Activated CD4-positive, alpha-beta T cell treated with anti-CD3 and anti-CD28 coated beads, Interleukin-2, Interleukin-6, amounts not matched to agents 100 ng/mL and 50 ng/mL, durations not matched to agents 16 hours and 8 hours (primary cell): Measurements from ENCODE around the gene TNNT3.

ENCODE experiments used
- DNase-seq: peaks from one replicate; pipeline ENCODE4 v3.0.0-alpha.2; 2020

The TNNT3 gene

GRCh38 chr11:1899090-1899489 is 20.4 kb upstream of the TNNT3 start:
- no peak for DNase-seq

GRCh38 chr11:1899686-1900085 is 19.8 kb upstream of the TNNT3 start:
- DNase-seq, result no peak

GRCh38 chr11:1906181-1906580 is 13.3 kb upstream of the TNNT3 start:
- DNase-seq, result no peak

- no peak for DNase-seq
These were observed 12.7 kb upstream of the TNNT3 start for GRCh38 chr11:1906611-1907423.

- no peak for DNase-seq
These were observed 10.9 kb upstream of the TNNT3 start for GRCh38 chr11:1908618-1909017.

- DNase-seq, result no peak
These were observed 10.0 kb upstream of the TNNT3 start for GRCh38 chr11:1909524-1909923.

GRCh38 chr11:1912289-1912878 is 7.1 kb upstream of the TNNT3 start:
- DNase-seq, result no peak

- DNase-seq, result no peak
These were observed 6.0 kb upstream of the TNNT3 start for GRCh38 chr11:1913271-1914060.

- DNase-seq, result no peak
These were observed 3.7 kb upstream of the TNNT3 start for GRCh38 chr11:1915795-1916131.

- DNase-seq, result no peak
These were observed 3.1 kb upstream of the TNNT3 start for GRCh38 chr11:1916132-1916985.

- DNase-seq, result no peak
These were observed 2.4 kb upstream of the TNNT3 start for GRCh38 chr11:1916986-1917522.

GRCh38 chr11:1917523-1918435 is 1.7 kb upstream of the TNNT3 start:
- DNase-seq, result no peak

- DNase-seq, result no peak
These were observed 827 bp upstream of the TNNT3 start for GRCh38 chr11:1918436-1919315.

- DNase-seq, result no peak
These were observed 815 bp downstream of the TNNT3 start for GRCh38 chr11:1920128-1920908.

- no peak for DNase-seq
These were observed 1.5 kb downstream of the TNNT3 start for GRCh38 chr11:1920909-1921573.

GRCh38 chr11:1921574-1922141 is 2.2 kb downstream of the TNNT3 start:
- no peak for DNase-seq

GRCh38 chr11:1922481-1923081 is 3.1 kb downstream of the TNNT3 start:
- DNase-seq, result no peak
